CD8-positive, alpha-beta memory T cell (primary cell): ENCODE measurements around the gene TMEM235. TPM values are rescaled to one million over a fixed set of nuclear protein-coding genes. Genes with fewer than 3 reads are reported as not detected.

Experiments
- CTCF ChIA-PET: fragments of 350-600 bp; sonication (Branson Sonifier 250); formaldehyde crosslinking; loops from one replicate; lab custom pipeline; 2021; ENCODE audit warnings: antibody characterized with exemption; lab: Charles Lee
- POLR2A ChIA-PET: fragments of 350-600 bp; sonication (Branson Sonifier 250); formaldehyde crosslinking; loops from one replicate; lab custom pipeline; 2021; ENCODE audit warnings: antibody characterized with exemption; lab: Charles Lee
- DNase-seq, 5 donors: peaks; one replicate each; pipeline versions ENCODE4 v3.0.0 to v3.0.0-alpha.2; 2020 to 2022; ENCODE audit warnings: mixed read lengths in 1 of 5
- H3K27ac ChIP-seq: one replicate; pipeline ENCODE4 v1.7.0; 2013; ENCODE audit warnings: low read depth, mild to moderate bottlenecking, low read length, moderate library complexity
- H3K27me3 ChIP-seq: 2 replicates; pipeline ENCODE4 v1.7.0; 2013; ENCODE audit warnings: low read length, mild to moderate bottlenecking; ENCODE audit not compliant: insufficient read depth, poor library complexity, severe bottlenecking
- H3K36me3 ChIP-seq: 2 replicates; pipeline ENCODE4 v1.7.0; 2013; ENCODE audit warnings: mild to moderate bottlenecking, low read length, moderate library complexity; ENCODE audit not compliant: insufficient read depth
- H3K4me1 ChIP-seq: 2 replicates; pipeline ENCODE4 v1.7.0; 2013; ENCODE audit warnings: mild to moderate bottlenecking, low read length, moderate library complexity; ENCODE audit not compliant: insufficient read depth
- H3K4me3 ChIP-seq: 2 replicates; pipeline ENCODE4 v1.7.0; 2013; ENCODE audit warnings: mild to moderate bottlenecking, low read length
- H3K9me3 ChIP-seq: 2 replicates; pipeline ENCODE4 v1.7.0; 2013; ENCODE audit warnings: mild to moderate bottlenecking, low read length
- H3K27ac Mint-ChIP-seq, 8 donors: one replicate each; pipeline ENCODE4 v1.8.0; 2020 to 2021; ENCODE audit warnings: mixed read lengths in 8 of 8, mild to moderate bottlenecking in 6 of 8, inconsistent platforms in 3 of 8, moderate library complexity in 3 of 8
- H3K27me3 Mint-ChIP-seq, 2 donors: one replicate each; pipeline ENCODE4 v1.8.0; 2020 to 2021; ENCODE audit warnings: mixed read lengths in 2 of 2, mild to moderate bottlenecking in 1 of 2, moderate library complexity in 1 of 2
- H3K36me3 Mint-ChIP-seq, 3 donors: one replicate each; pipeline ENCODE4 v1.8.0; 2020 to 2021; ENCODE audit warnings: mixed read lengths in 3 of 3, inconsistent platforms in 1 of 3, mild to moderate bottlenecking in 1 of 3
- H3K4me1 Mint-ChIP-seq, 3 donors: one replicate each; pipeline ENCODE4 v1.8.0; 2020 to 2021; ENCODE audit warnings: mixed read lengths in 3 of 3, inconsistent platforms in 1 of 3, mild to moderate bottlenecking in 1 of 3
- H3K4me3 Mint-ChIP-seq, 7 donors: one replicate each; pipeline ENCODE4 v1.8.0; 2020 to 2021; ENCODE audit warnings: mixed read lengths in 7 of 7, mild to moderate bottlenecking in 6 of 7, moderate library complexity in 4 of 7, inconsistent platforms in 2 of 7
- H3K9me3 Mint-ChIP-seq, 5 donors: one replicate each; pipeline ENCODE4 v1.8.0; 2020 to 2022; ENCODE audit warnings: mixed read lengths in 5 of 5, mild to moderate bottlenecking in 3 of 5, moderate library complexity in 2 of 5, inconsistent platforms in 1 of 5
- polyA plus RNA-seq: library from polyadenylated mRNA; unstranded; fragments of 300-500 nt; fragmentation: Illumina TruSeq; gene quantifications from one replicate; pipeline ENCODE4 v1.2.3, GENCODE V29; 2021
- total RNA-seq, 2 experiments: library from RNA; stranded (reverse); gene quantifications; one replicate each; pipeline ENCODE4 v1.2.3, GENCODE V29; 2021

The TMEM235 gene
- total and polyA plus RNA-seq, 3 experiments from 2014 or later, result not detected

DNA sequence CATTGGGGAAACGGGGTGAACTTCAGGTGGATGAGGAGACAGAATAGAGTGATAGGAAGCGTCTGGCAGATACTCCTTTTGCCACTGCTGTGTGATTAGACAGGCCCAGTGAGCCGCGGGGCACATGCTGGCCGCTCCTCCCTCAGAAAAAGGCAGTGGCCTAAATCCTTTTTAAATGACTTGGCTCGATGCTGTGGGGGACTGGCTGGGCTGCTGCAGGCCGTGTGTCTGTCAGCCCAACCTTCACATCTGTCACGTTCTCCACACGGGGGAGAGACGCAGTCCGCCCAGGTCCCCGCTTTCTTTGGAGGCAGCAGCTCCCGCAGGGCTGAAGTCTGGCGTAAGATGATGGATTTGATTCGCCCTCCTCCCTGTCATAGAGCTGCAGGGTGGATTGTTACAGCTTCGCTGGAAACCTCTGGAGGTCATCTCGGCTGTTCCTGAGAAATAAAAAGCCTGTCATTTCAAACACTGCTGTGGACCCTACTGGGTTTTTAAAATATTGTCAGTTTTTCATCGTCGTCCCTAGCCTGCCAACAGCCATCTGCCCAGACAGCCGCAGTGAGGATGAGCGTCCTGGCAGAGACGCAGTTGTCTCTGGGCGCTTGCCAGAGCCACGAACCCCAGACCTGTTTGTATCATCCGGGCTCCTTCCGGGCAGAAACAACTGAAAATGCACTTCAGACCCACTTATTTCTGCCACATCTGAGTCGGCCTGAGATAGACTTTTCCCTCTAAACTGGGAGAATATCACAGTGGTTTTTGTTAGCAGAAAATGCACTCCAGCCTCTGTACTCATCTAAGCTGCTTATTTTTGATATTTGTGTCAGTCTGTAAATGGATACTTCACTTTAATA is 7.0 kb upstream of the TMEM235 start:
- H3K4me3 Mint-ChIP-seq, result no peak overlapping the region
- DNase-seq, result no peak
- H3K9me3 Mint-ChIP-seq, result no peaks in the 10 kb centered on the region
- Histone ChIP-seq H3K4me1 (peaks cover 5% of the 10 kb centered on the region), H3K27me3 (no peaks in the 10 kb centered on the region), H3K27ac (no peak overlapping the region), H3K9me3 (no peaks in the 10 kb centered on the region), H3K4me3 (no peak overlapping the region), H3K36me3 (no peaks in the 10 kb centered on the region)
- H3K4me1 Mint-ChIP-seq, result peaks cover 0 to 4% (median 0%) of the 10 kb centered on the region in 3 donors
- peak overlapping the region in 1 of 8 donors; percentile 62 for H3K27ac Mint-ChIP-seq
- ChIA-PET CTCF (no interaction called here), POLR2A (interaction anchor here (0.6 to 0.9 kb wide), 2 partner anchors 62 to 89 kb away, joined by 3 to 6 read pairs; no protein-coding TSS in a partner anchor)
- no peaks in the 10 kb centered on the region for H3K36me3 Mint-ChIP-seq
- peaks cover 6 to 8% of the 10 kb centered on the region in 2 donors for H3K27me3 Mint-ChIP-seq

DNA sequence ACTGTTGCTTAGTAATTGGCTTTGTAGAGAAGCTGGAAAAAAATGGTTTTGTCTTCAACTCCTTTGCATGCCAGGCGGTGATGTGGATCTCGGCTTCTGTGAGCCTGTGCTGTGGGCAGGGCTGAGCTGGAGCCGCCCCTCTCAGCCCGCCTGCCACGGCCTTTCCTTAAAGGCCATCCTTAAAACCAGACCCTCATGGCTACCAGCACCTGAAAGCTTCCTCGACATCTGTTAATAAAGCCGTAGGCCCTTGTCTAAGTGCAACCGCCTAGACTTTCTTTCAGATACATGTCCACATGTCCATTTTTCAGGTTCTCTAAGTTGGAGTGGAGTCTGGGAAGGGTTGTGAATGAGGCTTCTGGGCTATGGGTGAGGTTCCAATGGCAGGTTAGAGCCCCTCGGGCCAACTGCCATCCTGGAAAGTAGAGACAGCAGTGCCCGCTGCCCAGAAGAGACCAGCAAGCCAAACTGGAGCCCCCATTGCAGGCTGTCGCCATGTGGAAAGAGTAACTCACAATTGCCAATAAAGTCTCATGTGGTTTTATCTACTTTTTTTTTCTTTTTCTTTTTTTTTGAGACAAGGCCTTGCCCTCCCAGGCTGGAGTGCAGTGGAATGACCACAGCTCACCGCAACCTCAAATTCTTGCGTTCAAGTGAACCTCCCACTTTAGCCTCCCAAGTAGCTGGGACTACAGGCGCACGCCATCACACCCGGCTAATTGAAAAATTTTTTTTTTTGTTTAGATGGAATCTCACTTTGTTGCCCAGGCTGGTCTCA is 6.2 kb upstream of the TMEM235 start:
- Mint-ChIP-seq H3K4me1 (peaks cover 0 to 4% (median 0%) of the 10 kb centered on the region in 3 donors), H3K27me3 (peaks cover 8% of the 10 kb centered on the region in 2 donors), H3K36me3 (no peaks in the 10 kb centered on the region), H3K9me3 (no peaks in the 10 kb centered on the region), H3K4me3 (peak overlapping the region in 1 of 7 donors; percentile 59), H3K27ac (no peak overlapping the region)
- ChIA-PET CTCF (interaction anchor here (1.7 kb wide), 1 partner anchor 26 kb away, joined by 4 read pairs; no protein-coding TSS in a partner anchor), POLR2A (interaction anchor here (0.6 kb wide), 1 partner anchor 63 kb away, joined by 6 read pairs; no protein-coding TSS in a partner anchor)
- peaks cover 5% of the 10 kb centered on the region for H3K4me1 ChIP-seq
- H3K4me3 ChIP-seq, result no peak overlapping the region
- no peak overlapping the region for H3K27ac ChIP-seq
- peaks cover under 1% of the 10 kb centered on the region for H3K27me3 ChIP-seq
- no peaks in the 10 kb centered on the region for H3K36me3 ChIP-seq
- H3K9me3 ChIP-seq, result no peaks in the 10 kb centered on the region
- no peak for DNase-seq

DNA sequence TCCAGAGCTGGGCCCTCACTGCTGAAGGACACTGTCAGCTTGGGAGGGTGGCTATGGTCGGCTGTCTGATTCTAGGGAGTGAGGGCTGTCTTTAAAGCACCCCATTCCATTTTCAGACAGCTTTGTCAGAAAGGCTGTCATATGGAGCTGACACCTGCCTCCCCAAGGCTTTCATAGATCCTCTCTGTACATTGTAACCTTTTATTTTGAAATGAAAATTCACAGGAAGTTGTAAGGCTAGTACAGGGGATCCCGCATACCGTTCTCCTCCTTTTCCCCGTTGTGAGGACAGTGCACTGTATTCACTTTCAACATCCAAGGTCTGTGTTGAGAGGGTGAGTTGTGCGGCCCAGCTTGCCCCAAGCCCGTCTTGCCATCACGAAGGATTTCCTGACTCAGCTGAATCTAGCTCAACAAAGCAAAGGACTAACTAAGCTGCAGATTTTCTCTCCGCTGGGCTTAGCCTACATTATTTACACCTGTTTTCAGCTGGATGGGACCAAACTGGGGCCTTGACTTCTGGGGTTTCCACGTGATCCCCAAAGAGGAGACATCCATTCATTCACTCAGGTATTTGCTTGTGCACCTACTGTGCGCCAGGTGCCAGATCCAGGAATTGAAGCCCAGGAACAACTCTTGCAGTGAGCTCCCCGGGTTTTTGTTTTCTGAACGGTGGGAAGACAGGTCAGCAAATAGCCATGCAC is 5.2 kb upstream of the TMEM235 start:
- Mint-ChIP-seq H3K9me3 (no peaks in the 10 kb centered on the region), H3K27ac (peak overlapping the region in 1 of 8 donors; percentile 33), H3K36me3 (no peaks in the 10 kb centered on the region), H3K4me1 (peaks cover 0 to 4% (median 4%) of the 10 kb centered on the region in 3 donors), H3K27me3 (peaks cover 12 to 17% of the 10 kb centered on the region in 2 donors), H3K4me3 (no peak overlapping the region)
- Histone ChIP-seq H3K27ac (no peak overlapping the region), H3K4me3 (no peak overlapping the region), H3K27me3 (peaks cover 10% of the 10 kb centered on the region), H3K4me1 (peaks cover 5% of the 10 kb centered on the region), H3K9me3 (no peaks in the 10 kb centered on the region), H3K36me3 (no peaks in the 10 kb centered on the region)
- POLR2A ChIA-PET, result no interaction called here
- DNase-seq, result no peak
- CTCF ChIA-PET, result interaction anchor here (1.7 kb wide), 1 partner anchor 25 kb away, joined by 4 read pairs; no protein-coding TSS in a partner anchor

DNA sequence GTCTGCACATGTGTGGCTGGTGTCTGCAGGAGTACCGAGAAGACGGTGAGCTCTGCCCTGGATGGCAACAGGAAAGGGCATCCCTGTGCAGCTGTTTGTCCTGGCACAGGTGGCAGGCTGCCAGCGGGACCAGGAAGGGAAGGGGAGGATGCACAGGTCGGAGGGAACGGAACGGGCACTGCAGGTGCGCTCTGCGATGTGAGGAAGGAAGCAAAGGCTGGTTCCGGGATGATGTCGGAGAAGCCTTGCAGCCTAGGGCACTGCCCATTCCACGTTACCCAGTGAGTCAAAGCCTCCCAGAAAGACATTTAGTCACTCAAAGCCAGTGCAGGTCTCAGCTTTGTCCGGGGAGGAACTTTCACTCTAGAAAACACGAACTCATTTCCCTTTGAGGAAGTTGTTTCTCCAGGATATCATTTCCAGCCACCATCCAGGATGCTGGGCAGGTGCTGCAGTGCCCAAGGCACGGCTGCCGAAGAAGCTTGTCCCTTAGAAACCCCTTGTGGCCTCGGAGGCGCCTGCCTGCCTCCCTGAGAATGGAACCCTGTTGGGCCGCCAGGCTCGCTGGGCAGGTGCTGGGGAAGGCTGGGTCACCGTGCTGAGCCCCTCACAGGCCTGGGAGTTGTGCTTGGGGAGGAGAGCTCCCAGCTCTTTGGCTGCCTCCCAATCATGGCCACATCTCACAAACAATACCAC is 4.5 kb upstream of the TMEM235 start:
- H3K4me1 ChIP-seq, result peaks cover 5% of the 10 kb centered on the region
- H3K27ac ChIP-seq, result no peak overlapping the region
- H3K9me3 ChIP-seq, result no peaks in the 10 kb centered on the region
- ChIA-PET CTCF (interaction anchor here (1.7 kb wide), 1 partner anchor 24 kb away, joined by 4 read pairs; no protein-coding TSS in a partner anchor), POLR2A (no interaction called here)
- no peak for DNase-seq
- no peak overlapping the region for H3K4me3 ChIP-seq
- H3K27me3 ChIP-seq, result peaks cover 12% of the 10 kb centered on the region
- H3K36me3 ChIP-seq, result no peaks in the 10 kb centered on the region
- Mint-ChIP-seq H3K27ac (no peak overlapping the region), H3K4me1 (peaks cover 0 to 4% (median 4%) of the 10 kb centered on the region in 3 donors), H3K27me3 (peaks cover 14 to 21% of the 10 kb centered on the region in 2 donors), H3K36me3 (no peaks in the 10 kb centered on the region), H3K9me3 (no peaks in the 10 kb centered on the region), H3K4me3 (peak overlapping the region in 1 of 7 donors; percentile 40)

DNA sequence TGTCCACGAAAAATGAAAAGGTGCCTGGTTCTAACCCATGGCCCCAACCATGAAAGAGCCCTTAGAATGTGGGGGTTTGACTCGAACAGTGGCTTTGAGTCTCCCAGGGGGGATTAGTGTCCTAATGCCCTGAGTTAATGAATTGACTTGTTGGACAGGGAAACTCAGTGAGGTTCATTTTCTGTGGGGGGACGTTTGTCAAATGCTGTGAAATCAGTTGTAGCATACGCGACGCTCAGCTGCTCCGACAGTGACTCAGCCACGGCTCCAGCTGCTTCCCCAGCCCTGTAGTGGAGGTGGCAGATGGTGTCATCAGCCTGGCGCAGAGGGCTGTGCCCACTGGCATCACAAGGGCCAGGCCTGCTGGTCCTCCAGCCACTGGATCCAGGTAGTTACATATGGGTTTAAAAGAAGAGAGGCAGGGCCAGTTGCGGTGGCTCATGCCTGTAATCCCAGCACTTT is 3.9 kb upstream of the TMEM235 start:
- CTCF ChIA-PET, result no interaction called here
- Mint-ChIP-seq H3K27me3 (peaks cover 19 to 26% of the 10 kb centered on the region in 2 donors), H3K27ac (no peak overlapping the region), H3K36me3 (no peaks in the 10 kb centered on the region), H3K4me3 (peak overlapping the region in 1 of 7 donors; percentile 11), H3K9me3 (no peaks in the 10 kb centered on the region), H3K4me1 (peaks cover 0 to 9% (median 4%) of the 10 kb centered on the region in 3 donors)
- no peaks in the 10 kb centered on the region for H3K36me3 ChIP-seq
- POLR2A ChIA-PET, result no interaction called here
- no peak overlapping the region for H3K4me3 ChIP-seq
- H3K27me3 ChIP-seq, result peaks cover 12% of the 10 kb centered on the region
- peaks cover 5% of the 10 kb centered on the region for H3K4me1 ChIP-seq
- no peaks in the 10 kb centered on the region for H3K9me3 ChIP-seq
- DNase-seq, result no peak
- no peak overlapping the region for H3K27ac ChIP-seq

DNA sequence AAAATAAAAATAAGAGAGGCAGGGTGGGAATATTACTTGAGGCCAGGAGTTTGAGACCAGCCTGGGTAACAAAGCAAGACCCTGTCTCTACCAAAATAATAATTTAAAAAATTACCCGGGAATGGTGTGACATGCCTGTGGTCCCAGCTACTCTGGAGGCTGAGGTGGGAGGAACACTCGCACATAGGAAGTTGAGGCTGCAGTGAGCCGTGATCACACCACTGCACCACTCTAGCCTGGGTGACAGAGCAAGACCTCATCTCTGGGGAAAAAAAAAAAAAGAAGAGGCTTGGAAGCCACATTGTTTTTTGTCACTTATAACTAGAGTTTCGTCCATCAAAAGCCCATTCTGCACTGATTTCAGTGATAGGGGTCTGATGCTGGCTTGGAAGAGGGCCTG is 3.3 kb upstream of the TMEM235 start:
- CTCF ChIA-PET, result no interaction called here
- Histone ChIP-seq H3K4me1 (no peaks in the 10 kb centered on the region), H3K27ac (no peak overlapping the region), H3K4me3 (no peak overlapping the region), H3K9me3 (no peaks in the 10 kb centered on the region), H3K36me3 (no peaks in the 10 kb centered on the region), H3K27me3 (peaks cover 12% of the 10 kb centered on the region)
- H3K9me3 Mint-ChIP-seq, result no peaks in the 10 kb centered on the region
- POLR2A ChIA-PET, result no interaction called here
- H3K4me3 Mint-ChIP-seq, result no peak overlapping the region
- H3K4me1 Mint-ChIP-seq, result peaks cover 3 to 13% (median 9%) of the 10 kb centered on the region in 3 donors
- DNase-seq, result no peak
- H3K27me3 Mint-ChIP-seq, result peaks cover 25 to 32% of the 10 kb centered on the region in 2 donors
- no peaks in the 10 kb centered on the region for H3K36me3 Mint-ChIP-seq
- H3K27ac Mint-ChIP-seq, result no peak overlapping the region

DNA sequence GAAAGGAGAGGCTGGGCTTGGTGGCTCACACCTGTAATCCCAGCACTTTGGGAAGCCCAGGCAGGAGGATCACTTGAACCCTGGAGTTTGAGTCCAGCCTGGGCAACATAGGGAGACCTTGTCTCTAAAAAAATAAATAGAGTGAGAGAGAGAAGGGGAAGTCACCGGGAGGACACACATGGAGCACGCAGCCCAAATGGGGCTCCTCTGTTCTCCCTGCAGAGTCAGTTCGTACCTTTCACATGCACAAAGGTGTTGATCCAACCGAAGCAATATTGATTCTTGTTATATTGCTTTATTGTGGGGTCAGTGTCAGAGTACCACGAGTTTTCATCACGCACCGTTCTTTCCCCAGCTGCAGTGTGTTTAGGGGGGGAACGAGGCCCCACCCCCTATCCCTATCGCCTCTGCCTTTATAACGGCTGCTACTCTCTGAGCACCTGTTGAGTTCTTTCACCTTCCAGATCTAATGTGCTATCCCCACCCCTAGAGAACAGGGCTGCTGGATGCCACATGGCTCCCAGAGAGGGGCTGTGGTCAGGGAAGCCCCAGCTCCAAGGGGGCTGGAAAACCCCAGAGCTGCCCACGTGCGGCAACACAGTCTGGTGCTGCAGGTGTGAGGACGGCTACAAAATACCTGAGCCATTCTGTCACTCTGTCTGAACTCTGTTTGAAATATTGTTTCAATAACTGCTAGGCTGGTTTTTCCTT is 1.0 kb upstream of the TMEM235 start:
- H3K4me1 ChIP-seq, result no peaks in the 10 kb centered on the region
- no peak overlapping the region for H3K27ac ChIP-seq
- no peak for DNase-seq
- CTCF ChIA-PET, result no interaction called here
- Mint-ChIP-seq H3K36me3 (no peaks in the 10 kb centered on the region), H3K27ac (no peak overlapping the region), H3K4me1 (peaks cover 3 to 13% (median 9%) of the 10 kb centered on the region in 3 donors), H3K9me3 (no peaks in the 10 kb centered on the region), H3K27me3 (peaks cover 27 to 36% of the 10 kb centered on the region in 2 donors), H3K4me3 (no peak overlapping the region)
- POLR2A ChIA-PET, result no interaction called here
- H3K27me3 ChIP-seq, result peaks cover 12% of the 10 kb centered on the region
- no peaks in the 10 kb centered on the region for H3K36me3 ChIP-seq
- no peak overlapping the region for H3K4me3 ChIP-seq
- H3K9me3 ChIP-seq, result no peaks in the 10 kb centered on the region
